K562 (cell line): ENCODE results near the gene IL13RA1. TPM values are rescaled to one million over a fixed set of nuclear protein-coding genes. Genes with fewer than 3 reads are reported as not detected.

Source experiments
- ATAC-seq: fragments of 200-7000 bp; cut with Tn5 transposase; 3 replicates; pipeline ENCODE4 v1.9.1; 2020; ENCODE audit warnings: moderate library complexity
- BruUV-seq: library from RNA; stranded (reverse); fragments of 400-500 nt; replicated peaks from 2 replicates; lab custom pipeline; 2021; lab: Mats Ljungman, UMichigan
- CTCF ChIA-PET: fragments of 300-600 bp; formaldehyde crosslinking; extraction: SDS; loops from one replicate; lab custom pipeline; 2021; ENCODE audit warnings: low intra/inter-chr PET ratio; lab: Yijun Ruan, JAX
- POLR2A ChIA-PET: fragments of 300-600, 350-650 bp; sonication (Branson Sonifier 250); formaldehyde crosslinking; extraction: SDS; loops from one replicate; lab custom pipeline; 2021; ENCODE audit warnings: antibody characterized with exemption, inconsistent platforms; lab: Yijun Ruan, JAX
- DNase-seq, 4 experiments: peaks; one replicate each; pipeline versions ENCODE4 v3.0.0 to v3.0.0-alpha.2; 2011 to 2018; ENCODE audit warnings: low spot score in 3 of 4, mixed read lengths in 3 of 4; ENCODE audit errors: extremely low read depth in 1 of 4
- FAIRE-seq: peaks from 2 replicates; lab custom pipeline; 2011; peaks lifted over from hg19 to GRCh38; lab: Jason Lieb, UNC
- H2AFZ ChIP-seq: 2 replicates; pipeline ENCODE4 v1.6.0; 2011; ENCODE audit warnings: low read depth, low read length, control low read depth, inconsistent platforms
- H3K27ac ChIP-seq: fragments of 200-600 bp; 3 replicates; pipeline ENCODE4 v1.8.0; 2011; ENCODE audit warnings: low read depth, mild to moderate bottlenecking, control low read depth, inconsistent platforms, low read length, moderate library complexity, mixed read lengths; ENCODE audit errors: extremely low read depth
- H3K27me3 ChIP-seq, 2 experiments: fragments of 300-600 bp in 1 of 2; 2 replicates in 1 of 2; 3 replicates in 1 of 2; pipeline versions ENCODE4 v1.6.0 to v1.8.0; 2011; ENCODE audit warnings: inconsistent platforms in 2 of 2, low read length in 2 of 2, mild to moderate bottlenecking in 1 of 2, mixed read lengths in 1 of 2, moderate library complexity in 1 of 2; ENCODE audit not compliant: control insufficient read depth in 2 of 2, insufficient read depth in 2 of 2
- H3K36me3 ChIP-seq: fragments of 300-600 bp; 3 replicates; pipeline ENCODE4 v1.8.0; 2011; ENCODE audit warnings: mild to moderate bottlenecking, low read length, inconsistent platforms; ENCODE audit not compliant: control insufficient read depth, insufficient read depth
- H3K4me1 ChIP-seq, 2 experiments: fragments of 200-600 bp in 1 of 2; replicated peaks in 1 of 2; 2 replicates in 1 of 2; 3 replicates in 1 of 2; pipeline versions ENCODE4 v1.5.1 to v1.8.0; 2011; ENCODE audit warnings: inconsistent platforms in 2 of 2, low read length in 2 of 2, mild to moderate bottlenecking in 1 of 2, mixed read lengths in 1 of 2, moderate library complexity in 1 of 2; ENCODE audit not compliant: control insufficient read depth in 2 of 2, insufficient read depth in 2 of 2
- H3K4me2 ChIP-seq: 2 replicates; pipeline ENCODE4 v1.6.1; 2011; ENCODE audit warnings: low read length, control low read depth, inconsistent platforms, mixed read lengths; ENCODE audit not compliant: insufficient read depth
- H3K4me3 ChIP-seq: fragments of 200-600 bp; sonication (generic), shearing (Covaris generic); 2 replicates; pipeline ENCODE4 v1.5.1; 2016; ENCODE audit warnings: control low read depth, inconsistent platforms
- H3K79me2 ChIP-seq: fragments of 200-600 bp; 3 replicates; pipeline ENCODE4 v1.8.0; 2011; ENCODE audit warnings: low read length, inconsistent platforms; ENCODE audit not compliant: control insufficient read depth, insufficient read depth
- H3K9ac ChIP-seq, 2 experiments: 2 replicates each; pipeline versions ENCODE4 v1.6.0 to v1.6.1; 2011; ENCODE audit warnings: low read depth in 2 of 2, low read length in 2 of 2, control low read depth in 1 of 2, inconsistent platforms in 1 of 2, mild to moderate bottlenecking in 1 of 2, mixed read lengths in 1 of 2; ENCODE audit not compliant: insufficient read depth in 1 of 2
- H3K9me1 ChIP-seq: one replicate; pipeline ENCODE4 v1.6.0; 2011; ENCODE audit warnings: inconsistent platforms, mild to moderate bottlenecking, low read length, moderate library complexity; ENCODE audit not compliant: control insufficient read depth, insufficient read depth
- H3K9me3 ChIP-seq: replicated peaks from 2 replicates; pipeline ENCODE4 v1.5.1; 2011; ENCODE audit warnings: low read depth, low read length, inconsistent platforms; ENCODE audit not compliant: control insufficient read depth, insufficient read depth
- H4K20me1 ChIP-seq: replicated peaks from 2 replicates; pipeline ENCODE4 v1.6.1; 2011; ENCODE audit warnings: low read length, inconsistent platforms, mixed read lengths; ENCODE audit not compliant: control insufficient read depth, insufficient read depth
- BRD4 ChIP-seq: fragments of 200-600 bp; sonication (generic); IDR thresholded peaks from 2 replicates; pipeline ENCODE4 v1.6.1; 2017; ENCODE audit warnings: inconsistent platforms
- MCM2 ChIP-seq: fragments of 450-650 bp; IDR thresholded peaks from 2 replicates; pipeline ENCODE4 v1.6.1; 2017; ENCODE audit warnings: low read depth, mild to moderate bottlenecking
- MED1 ChIP-seq: sonication (generic); formaldehyde crosslinking; IDR thresholded peaks from 2 replicates; pipeline ENCODE4 v1.8.1; 2023; ENCODE audit warnings: missing genetic modification reagents, borderline replicate concordance
- SMAD2 ChIP-seq: fragments of 150-350 bp; IDR thresholded peaks from 2 replicates; pipeline ENCODE4 v1.6.1; 2014; ENCODE audit warnings: low read depth, mild to moderate bottlenecking, low read length
- TEAD4 ChIP-seq, 2 experiments: sonication (generic) in 1 of 2; formaldehyde crosslinking in 1 of 2; IDR thresholded peaks; 2 replicates each; pipeline versions ENCODE4 v1.6.1 to v1.8.0; 2012 to 2022; ENCODE audit warnings: borderline replicate concordance in 1 of 2, inconsistent platforms in 1 of 2, low read length in 1 of 2, mild to moderate bottlenecking in 1 of 2, missing genetic modification reagents in 1 of 2
- WGBS: fragments of 100-300 bp; shearing (Covaris generic); methylation state at CpG from one replicate; pipeline ENCODE4 v1.1.6; 2016; ENCODE audit warnings: low coverage, mixed read lengths; ENCODE audit not compliant: insufficient coverage; ENCODE audit errors: missing lambda C conversion rate; 5-methylcytosine and 5-hydroxymethylcytosine counted together
- in situ Hi-C: fragments of 300-500 bp; cut with MboI; formaldehyde crosslinking; loops from 4 replicates; pipeline ENCODE4 v1.15.0; 2018; ENCODE audit warnings: inconsistent platforms, mixed read lengths
- intact Hi-C: fragments of 100-400 bp; cut with micrococcal nuclease; formaldehyde crosslinking; loops from 2 replicates; pipeline ENCODE4 v1.14.2; 2022
- polyA plus RNA-seq, 8 experiments: library from polyadenylated mRNA; depleted of rRNA in 4 of 8; stranded (reverse) in 5 of 8; unstranded in 3 of 8; fragments of >200 nt; fragmentation: Nextera tagmentation in 2 of 8; fragmentation: Illumina TruSeq in 1 of 8; extraction: Ambion mirVana in 2 of 8; extraction: Trizol in 1 of 8; gene quantifications; 2 replicates each; pipeline versions ENCODE4 v1.2.1 to v1.2.3, GENCODE V29; 2011 to 2014; ENCODE audit warnings: inconsistent platforms in 1 of 8, missing spikeins in 1 of 8
- total RNA-seq, 7 experiments: library from RNA; depleted of rRNA in 6 of 7; stranded (reverse); fragments of >200 nt in 6 of 7; fragmentation: Illumina TruSeq in 2 of 7; extraction: Trizol in 2 of 7; gene quantifications; 2 replicates each; pipeline versions ENCODE4 v1.2.1 to v1.2.3, GENCODE V29; 2011 to 2021; ENCODE audit warnings: low replicate concordance in 1 of 7
- TF ChIP-seq, protein P1 (sequence below), 3 experiments: fragments of 200-800 bp in 1 of 3; fragments of 250-450 bp in 1 of 3; fragments of 450-650 bp in 1 of 3; sonication (Bioruptor Pico) in 1 of 3; sonication (Bioruptor generic) in 1 of 3; formaldehyde crosslinking in 1 of 3; IDR thresholded peaks; 2 replicates each; pipeline versions ENCODE4 v1.6.1 to v1.8.0; 2016 to 2022; ENCODE audit warnings: mild to moderate bottlenecking in 2 of 3, missing genetic modification characterization in 2 of 3, missing compliant biosample characterization in 1 of 3, moderate library complexity in 1 of 3
- TF ChIP-seq, protein P2 (sequence below): fragments of 250-450 bp; sonication (Bioruptor Pico); IDR thresholded peaks from 2 replicates; pipeline ENCODE4 v1.5.0; 2021; ENCODE audit warnings: mild to moderate bottlenecking, moderate library complexity

IL13RA1 gene
- total and polyA plus RNA-seq, 9 of the 15 experiments (the other 6 are each of a cell fraction or from before 2014, with no cell fraction given), result 2.9 to 22.9 (median 12.2) TPM

DNA sequence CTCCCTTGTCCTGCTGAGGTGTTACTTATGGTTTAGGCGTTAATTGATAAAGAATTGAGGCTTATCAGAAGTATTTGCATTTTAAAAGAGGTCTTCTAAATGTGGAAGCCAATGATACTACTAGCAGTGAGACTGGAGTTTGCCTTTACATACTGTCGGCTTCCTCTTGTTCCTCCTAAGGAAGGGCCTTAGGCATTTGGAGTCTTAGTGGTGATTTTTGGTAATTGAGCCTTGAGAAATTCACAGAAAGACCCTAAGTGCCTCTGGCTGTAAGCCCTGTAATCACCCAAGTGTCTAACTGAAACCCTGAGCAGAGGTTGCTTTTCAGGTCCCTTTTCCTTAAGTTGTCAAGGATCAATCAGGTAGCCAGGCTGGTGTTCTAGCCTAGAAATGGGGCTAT lies 14.8 kb downstream of the IL13RA1 start:
- WGBS, result 41% methylated on average over 2 of the region's 2 CpGs
- intact Hi-C loops, result no loop called here
- ChIA-PET POLR2A (no interaction called here), CTCF (no interaction called here)
- no peaks in the 10 kb centered on the region for H4K20me1 ChIP-seq
- no peak overlapping the region for H3K9ac ChIP-seq
- H3K79me2 ChIP-seq, result no peaks in the 10 kb centered on the region
- no peak overlapping the region for H3K27ac ChIP-seq
- in situ Hi-C loops, result no loop called here
- ATAC-seq (no peak), DNase-seq (no peak), FAIRE-seq (no peak)
- no peaks in the 10 kb centered on the region for H3K4me1 ChIP-seq
- H3K36me3 ChIP-seq, result no peaks in the 10 kb centered on the region
- H3K4me2 ChIP-seq, result no peak overlapping the region
- no TSS peak for BruUV-seq
- no peak overlapping the region for H3K4me3 ChIP-seq
- no peaks in the 10 kb centered on the region for H3K9me1 ChIP-seq
- no peak overlapping the region for H2AFZ ChIP-seq
- no peaks in the 10 kb centered on the region for H3K9me3 ChIP-seq
- H3K27me3 ChIP-seq, result no peaks in the 10 kb centered on the region
- TF ChIP-seq, protein P1, sequence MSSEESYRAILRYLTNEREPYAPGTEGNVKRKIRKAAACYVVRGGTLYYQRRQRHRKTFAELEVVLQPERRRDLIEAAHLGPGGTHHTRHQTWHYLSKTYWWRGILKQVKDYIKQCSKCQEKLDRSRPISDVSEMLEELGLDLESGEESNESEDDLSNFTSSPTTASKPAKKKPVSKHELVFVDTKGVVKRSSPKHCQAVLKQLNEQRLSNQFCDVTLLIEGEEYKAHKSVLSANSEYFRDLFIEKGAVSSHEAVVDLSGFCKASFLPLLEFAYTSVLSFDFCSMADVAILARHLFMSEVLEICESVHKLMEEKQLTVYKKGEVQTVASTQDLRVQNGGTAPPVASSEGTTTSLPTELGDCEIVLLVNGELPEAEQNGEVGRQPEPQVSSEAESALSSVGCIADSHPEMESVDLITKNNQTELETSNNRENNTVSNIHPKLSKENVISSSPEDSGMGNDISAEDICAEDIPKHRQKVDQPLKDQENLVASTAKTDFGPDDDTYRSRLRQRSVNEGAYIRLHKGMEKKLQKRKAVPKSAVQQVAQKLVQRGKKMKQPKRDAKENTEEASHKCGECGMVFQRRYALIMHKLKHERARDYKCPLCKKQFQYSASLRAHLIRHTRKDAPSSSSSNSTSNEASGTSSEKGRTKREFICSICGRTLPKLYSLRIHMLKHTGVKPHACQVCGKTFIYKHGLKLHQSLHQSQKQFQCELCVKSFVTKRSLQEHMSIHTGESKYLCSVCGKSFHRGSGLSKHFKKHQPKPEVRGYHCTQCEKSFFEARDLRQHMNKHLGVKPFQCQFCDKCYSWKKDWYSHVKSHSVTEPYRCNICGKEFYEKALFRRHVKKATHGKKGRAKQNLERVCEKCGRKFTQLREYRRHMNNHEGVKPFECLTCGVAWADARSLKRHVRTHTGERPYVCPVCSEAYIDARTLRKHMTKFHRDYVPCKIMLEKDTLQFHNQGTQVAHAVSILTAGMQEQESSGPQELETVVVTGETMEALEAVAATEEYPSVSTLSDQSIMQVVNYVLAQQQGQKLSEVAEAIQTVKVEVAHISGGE (CRISPR knock-in tag; IDR thresholded peaks at IDR 0.05), result no peak
- TF ChIP-seq, protein P2, sequence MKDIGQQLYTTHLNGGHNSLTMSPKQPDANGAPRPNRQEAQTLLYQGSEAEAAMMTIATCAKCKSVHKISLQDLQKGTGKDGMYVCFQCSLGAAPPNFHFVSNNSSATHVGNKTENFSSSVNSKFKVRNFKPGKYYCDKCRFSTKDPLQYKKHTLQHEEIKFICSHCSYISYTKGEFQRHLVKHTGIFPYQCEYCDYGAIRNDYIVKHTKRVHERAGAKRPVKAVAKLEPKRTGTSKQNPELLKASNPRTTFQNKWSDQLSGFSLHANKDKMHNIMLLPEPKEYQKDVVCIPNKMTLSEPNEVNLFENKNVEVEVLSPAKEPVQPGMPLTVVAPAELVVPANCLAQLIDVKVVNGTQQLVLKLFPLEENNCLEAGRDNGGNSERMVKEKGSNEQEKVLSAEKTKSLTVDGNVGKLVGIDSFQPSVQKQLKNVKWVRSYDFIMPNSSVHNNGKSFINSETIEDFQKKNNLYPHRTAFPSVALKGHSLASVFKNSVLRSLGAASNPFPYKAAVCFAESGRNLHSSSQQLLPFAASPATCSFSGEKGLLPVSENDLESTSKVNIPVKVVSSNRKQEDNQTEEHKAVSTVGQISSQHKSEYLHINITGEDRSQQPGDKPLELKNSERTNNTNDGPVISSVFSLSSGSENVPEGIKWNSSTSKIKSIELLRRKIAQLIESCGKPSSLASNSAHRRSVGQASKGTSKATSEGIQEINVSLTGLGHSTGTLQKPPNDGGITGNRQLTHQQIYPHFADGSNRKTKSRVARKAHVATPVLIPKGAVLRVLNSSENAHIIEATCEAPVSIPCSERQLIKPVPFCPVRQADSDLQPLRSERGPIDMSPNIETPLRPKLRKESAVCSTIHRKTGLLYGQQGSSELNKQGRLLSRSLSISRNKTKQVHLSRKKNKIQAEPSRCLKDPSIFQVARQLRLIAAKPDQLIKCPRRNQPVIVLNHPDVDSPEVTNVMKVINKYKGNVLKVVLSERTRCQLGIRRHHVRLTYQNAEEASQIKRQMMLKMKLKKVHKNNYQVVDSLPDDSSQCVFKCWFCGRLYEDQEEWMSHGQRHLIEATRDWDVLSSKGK, result no peak
- TF ChIP-seq BRD4, result no peak
- TF ChIP-seq MCM2, result no peak
- no peak for TF ChIP-seq SMAD2
- no peak for TF ChIP-seq MED1 (CRISPR knock-in tag)
- no peak for TF ChIP-seq TEAD4 (IDR thresholded peaks at IDR 0.05; ENCODE audit: low read length)
- no peak for TF ChIP-seq TEAD4 (CRISPR knock-in tag; IDR thresholded peaks at IDR 0.05; ENCODE audit: borderline replicate concordance)
